ENCODE results near the gene IGFBP7.

DNA sequence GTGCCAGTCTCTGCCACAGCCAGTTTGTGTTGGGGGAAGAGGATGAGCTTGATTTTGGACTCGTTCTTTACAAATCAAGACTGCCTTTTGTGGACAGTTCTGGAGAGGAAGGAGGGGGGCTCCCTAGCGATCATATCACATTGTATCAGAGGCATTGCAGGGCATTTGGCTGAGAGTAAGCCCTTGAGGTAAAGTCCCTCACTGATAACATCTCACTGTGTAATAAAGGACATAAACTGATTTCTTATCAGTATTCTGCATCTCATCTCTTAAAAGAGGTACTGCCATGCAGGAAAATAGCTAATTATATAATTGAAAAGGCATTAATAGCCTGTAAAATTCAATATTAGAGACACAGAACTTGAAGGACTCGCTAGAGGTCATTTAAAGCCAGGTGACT is 6.1 kb upstream of the IGFBP7 start:
- no peak for TF ChIP-seq POLR2A (IDR thresholded peaks at IDR 0.05)
- TF ChIP-seq, protein P1, sequence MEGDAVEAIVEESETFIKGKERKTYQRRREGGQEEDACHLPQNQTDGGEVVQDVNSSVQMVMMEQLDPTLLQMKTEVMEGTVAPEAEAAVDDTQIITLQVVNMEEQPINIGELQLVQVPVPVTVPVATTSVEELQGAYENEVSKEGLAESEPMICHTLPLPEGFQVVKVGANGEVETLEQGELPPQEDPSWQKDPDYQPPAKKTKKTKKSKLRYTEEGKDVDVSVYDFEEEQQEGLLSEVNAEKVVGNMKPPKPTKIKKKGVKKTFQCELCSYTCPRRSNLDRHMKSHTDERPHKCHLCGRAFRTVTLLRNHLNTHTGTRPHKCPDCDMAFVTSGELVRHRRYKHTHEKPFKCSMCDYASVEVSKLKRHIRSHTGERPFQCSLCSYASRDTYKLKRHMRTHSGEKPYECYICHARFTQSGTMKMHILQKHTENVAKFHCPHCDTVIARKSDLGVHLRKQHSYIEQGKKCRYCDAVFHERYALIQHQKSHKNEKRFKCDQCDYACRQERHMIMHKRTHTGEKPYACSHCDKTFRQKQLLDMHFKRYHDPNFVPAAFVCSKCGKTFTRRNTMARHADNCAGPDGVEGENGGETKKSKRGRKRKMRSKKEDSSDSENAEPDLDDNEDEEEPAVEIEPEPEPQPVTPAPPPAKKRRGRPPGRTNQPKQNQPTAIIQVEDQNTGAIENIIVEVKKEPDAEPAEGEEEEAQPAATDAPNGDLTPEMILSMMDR (IDR thresholded peaks at IDR 0.05) = no peak

All from uterus (tissue), 2 donors.